Measurements from ENCODE around the gene RHOXF2. TPM values are rescaled to one million over a fixed set of nuclear protein-coding genes. Genes with fewer than 3 reads are reported as not detected.
"Not testable (repeated sequence)": the region's sequence is repeated elsewhere in the genome, so short reads cannot be mapped to it uniquely, and the experiment has no call there.

Gene RHOXF2
- total RNA-seq, 2 donors from 2014 or later: not detected

- no peak for TF ChIP-seq CTCF (IDR thresholded peaks at IDR 0.05)
- H3K4me3 ChIP-seq: no peak overlapping the region
- no peaks in the 10 kb centered on the region for H3K9me3 ChIP-seq
- no peak overlapping the region for H3K27ac ChIP-seq
- DNase-seq (ENCODE audit: low spot score): no peak
- H3K36me3 ChIP-seq: no peaks in the 10 kb centered on the region
- no peaks in the 10 kb centered on the region for H3K4me1 ChIP-seq
- H3K27me3 ChIP-seq: no peaks in the 10 kb centered on the region
Observed at GRCh38 chrX:120145295-120145925, 13.0 kb upstream of the RHOXF2 start.

- not testable (repeated sequence) for H3K27me3 ChIP-seq; H3K36me3 ChIP-seq; H3K4me1 ChIP-seq; H3K27ac ChIP-seq; DNase-seq (ENCODE audit: low spot score); H3K4me3 ChIP-seq; H3K9me3 ChIP-seq
Observed at GRCh38 chrX:120146323-120146722, 12.1 kb upstream of the RHOXF2 start.

- no peaks in the 10 kb centered on the region for H3K4me1 ChIP-seq
- no peak for DNase-seq (ENCODE audit: low spot score)
- no peak overlapping the region for H3K27ac ChIP-seq
- H3K36me3 ChIP-seq: no peaks in the 10 kb centered on the region
- no peak overlapping the region for H3K4me3 ChIP-seq
- no peak for TF ChIP-seq CTCF (IDR thresholded peaks at IDR 0.05)
- no peaks in the 10 kb centered on the region for H3K9me3 ChIP-seq
- no peaks in the 10 kb centered on the region for H3K27me3 ChIP-seq
Observed at GRCh38 chrX:120147537-120147936, 10.9 kb upstream of the RHOXF2 start.

- H3K4me1 ChIP-seq; H3K9me3 ChIP-seq; H3K36me3 ChIP-seq; DNase-seq (ENCODE audit: low spot score); H3K4me3 ChIP-seq; H3K27me3 ChIP-seq; H3K27ac ChIP-seq: not testable (repeated sequence)
Observed at GRCh38 chrX:120150109-120150744, 8.2 kb upstream of the RHOXF2 start.

- not testable (repeated sequence) for H3K36me3 ChIP-seq; H3K27me3 ChIP-seq; H3K27ac ChIP-seq; H3K4me3 ChIP-seq; H3K9me3 ChIP-seq; DNase-seq (ENCODE audit: low spot score); H3K4me1 ChIP-seq
Observed at GRCh38 chrX:120159086-120159485, 673 bp downstream of the RHOXF2 start.

- not testable (repeated sequence) for H3K4me1 ChIP-seq; H3K27me3 ChIP-seq; H3K27ac ChIP-seq; H3K4me3 ChIP-seq; DNase-seq (ENCODE audit: low spot score); H3K9me3 ChIP-seq; H3K36me3 ChIP-seq
Observed at GRCh38 chrX:120193254-120193653, 34.8 kb downstream of the RHOXF2 start.

- not testable (repeated sequence) for H3K27ac ChIP-seq; H3K27me3 ChIP-seq; H3K36me3 ChIP-seq; H3K9me3 ChIP-seq; DNase-seq (ENCODE audit: low spot score); H3K4me3 ChIP-seq; H3K4me1 ChIP-seq
Observed at GRCh38 chrX:120193720-120194119, 35.3 kb downstream of the RHOXF2 start.

GRCh38 chrX:120195786-120196185 lies 37.4 kb downstream of the RHOXF2 start:
- DNase-seq (ENCODE audit: low spot score); H3K4me3 ChIP-seq; H3K27ac ChIP-seq: not testable (repeated sequence)

GRCh38 chrX:120196626-120197283 lies 38.3 kb downstream of the RHOXF2 start:
- H3K4me1 ChIP-seq; DNase-seq (ENCODE audit: low spot score); H3K4me3 ChIP-seq; H3K27ac ChIP-seq; H3K9me3 ChIP-seq; H3K36me3 ChIP-seq; H3K27me3 ChIP-seq: not testable (repeated sequence)

More at GRCh38 chrX:120195786-120196185, 37.4 kb downstream of the RHOXF2 start:
- not testable (repeated sequence) for H3K36me3 ChIP-seq, H3K4me1 ChIP-seq, H3K9me3 ChIP-seq, H3K27me3 ChIP-seq

Data from right atrium auricular region (tissue), 2 donors.